ENCODE results near the gene TMUB2. TPM values are rescaled to one million over a fixed set of nuclear protein-coding genes. Genes with fewer than 3 reads are reported as not detected.

The TMUB2 gene
- total and polyA plus RNA-seq, 9 of the 15 experiments (the other 6 are each of a cell fraction or from before 2014, with no cell fraction given): 4.1 to 29.8 (median 16.3) TPM

DNA sequence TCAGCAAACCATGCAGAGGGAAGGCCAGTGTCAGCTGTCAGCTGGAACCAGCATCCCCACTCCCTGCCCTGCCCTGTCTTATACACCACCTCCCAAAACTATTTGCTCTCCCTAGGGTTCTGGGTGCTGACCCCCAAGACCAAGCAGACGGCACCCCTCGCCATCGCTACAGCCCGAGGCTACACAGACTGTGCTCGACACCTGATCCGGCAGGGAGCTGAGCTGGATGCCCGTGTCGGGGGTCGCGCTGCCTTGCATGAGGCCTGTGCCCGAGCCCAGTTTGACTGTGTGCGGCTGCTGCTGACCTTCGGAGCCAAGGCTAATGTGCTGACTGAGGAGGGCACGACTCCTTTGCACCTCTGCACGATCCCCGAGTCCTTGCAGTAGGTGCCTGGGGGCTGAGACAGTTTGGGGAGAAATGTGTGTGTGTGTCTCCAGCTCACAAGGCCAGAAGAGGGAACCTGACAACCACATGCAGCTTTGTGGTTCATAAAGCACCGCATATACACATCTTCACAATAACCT is 14.8 kb upstream of the TMUB2 start:
- no peak for FAIRE-seq
- TF ChIP-seq POLR2A (conservative IDR thresholded peaks at IDR 0.05): peak; percentile 36; the same call in 1 of the 2 replicates
- TF ChIP-seq, protein P1, sequence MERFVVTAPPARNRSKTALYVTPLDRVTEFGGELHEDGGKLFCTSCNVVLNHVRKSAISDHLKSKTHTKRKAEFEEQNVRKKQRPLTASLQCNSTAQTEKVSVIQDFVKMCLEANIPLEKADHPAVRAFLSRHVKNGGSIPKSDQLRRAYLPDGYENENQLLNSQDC (CRISPR knock-in tag; IDR thresholded peaks at IDR 0.05): no peak
- TF ChIP-seq, protein P2, sequence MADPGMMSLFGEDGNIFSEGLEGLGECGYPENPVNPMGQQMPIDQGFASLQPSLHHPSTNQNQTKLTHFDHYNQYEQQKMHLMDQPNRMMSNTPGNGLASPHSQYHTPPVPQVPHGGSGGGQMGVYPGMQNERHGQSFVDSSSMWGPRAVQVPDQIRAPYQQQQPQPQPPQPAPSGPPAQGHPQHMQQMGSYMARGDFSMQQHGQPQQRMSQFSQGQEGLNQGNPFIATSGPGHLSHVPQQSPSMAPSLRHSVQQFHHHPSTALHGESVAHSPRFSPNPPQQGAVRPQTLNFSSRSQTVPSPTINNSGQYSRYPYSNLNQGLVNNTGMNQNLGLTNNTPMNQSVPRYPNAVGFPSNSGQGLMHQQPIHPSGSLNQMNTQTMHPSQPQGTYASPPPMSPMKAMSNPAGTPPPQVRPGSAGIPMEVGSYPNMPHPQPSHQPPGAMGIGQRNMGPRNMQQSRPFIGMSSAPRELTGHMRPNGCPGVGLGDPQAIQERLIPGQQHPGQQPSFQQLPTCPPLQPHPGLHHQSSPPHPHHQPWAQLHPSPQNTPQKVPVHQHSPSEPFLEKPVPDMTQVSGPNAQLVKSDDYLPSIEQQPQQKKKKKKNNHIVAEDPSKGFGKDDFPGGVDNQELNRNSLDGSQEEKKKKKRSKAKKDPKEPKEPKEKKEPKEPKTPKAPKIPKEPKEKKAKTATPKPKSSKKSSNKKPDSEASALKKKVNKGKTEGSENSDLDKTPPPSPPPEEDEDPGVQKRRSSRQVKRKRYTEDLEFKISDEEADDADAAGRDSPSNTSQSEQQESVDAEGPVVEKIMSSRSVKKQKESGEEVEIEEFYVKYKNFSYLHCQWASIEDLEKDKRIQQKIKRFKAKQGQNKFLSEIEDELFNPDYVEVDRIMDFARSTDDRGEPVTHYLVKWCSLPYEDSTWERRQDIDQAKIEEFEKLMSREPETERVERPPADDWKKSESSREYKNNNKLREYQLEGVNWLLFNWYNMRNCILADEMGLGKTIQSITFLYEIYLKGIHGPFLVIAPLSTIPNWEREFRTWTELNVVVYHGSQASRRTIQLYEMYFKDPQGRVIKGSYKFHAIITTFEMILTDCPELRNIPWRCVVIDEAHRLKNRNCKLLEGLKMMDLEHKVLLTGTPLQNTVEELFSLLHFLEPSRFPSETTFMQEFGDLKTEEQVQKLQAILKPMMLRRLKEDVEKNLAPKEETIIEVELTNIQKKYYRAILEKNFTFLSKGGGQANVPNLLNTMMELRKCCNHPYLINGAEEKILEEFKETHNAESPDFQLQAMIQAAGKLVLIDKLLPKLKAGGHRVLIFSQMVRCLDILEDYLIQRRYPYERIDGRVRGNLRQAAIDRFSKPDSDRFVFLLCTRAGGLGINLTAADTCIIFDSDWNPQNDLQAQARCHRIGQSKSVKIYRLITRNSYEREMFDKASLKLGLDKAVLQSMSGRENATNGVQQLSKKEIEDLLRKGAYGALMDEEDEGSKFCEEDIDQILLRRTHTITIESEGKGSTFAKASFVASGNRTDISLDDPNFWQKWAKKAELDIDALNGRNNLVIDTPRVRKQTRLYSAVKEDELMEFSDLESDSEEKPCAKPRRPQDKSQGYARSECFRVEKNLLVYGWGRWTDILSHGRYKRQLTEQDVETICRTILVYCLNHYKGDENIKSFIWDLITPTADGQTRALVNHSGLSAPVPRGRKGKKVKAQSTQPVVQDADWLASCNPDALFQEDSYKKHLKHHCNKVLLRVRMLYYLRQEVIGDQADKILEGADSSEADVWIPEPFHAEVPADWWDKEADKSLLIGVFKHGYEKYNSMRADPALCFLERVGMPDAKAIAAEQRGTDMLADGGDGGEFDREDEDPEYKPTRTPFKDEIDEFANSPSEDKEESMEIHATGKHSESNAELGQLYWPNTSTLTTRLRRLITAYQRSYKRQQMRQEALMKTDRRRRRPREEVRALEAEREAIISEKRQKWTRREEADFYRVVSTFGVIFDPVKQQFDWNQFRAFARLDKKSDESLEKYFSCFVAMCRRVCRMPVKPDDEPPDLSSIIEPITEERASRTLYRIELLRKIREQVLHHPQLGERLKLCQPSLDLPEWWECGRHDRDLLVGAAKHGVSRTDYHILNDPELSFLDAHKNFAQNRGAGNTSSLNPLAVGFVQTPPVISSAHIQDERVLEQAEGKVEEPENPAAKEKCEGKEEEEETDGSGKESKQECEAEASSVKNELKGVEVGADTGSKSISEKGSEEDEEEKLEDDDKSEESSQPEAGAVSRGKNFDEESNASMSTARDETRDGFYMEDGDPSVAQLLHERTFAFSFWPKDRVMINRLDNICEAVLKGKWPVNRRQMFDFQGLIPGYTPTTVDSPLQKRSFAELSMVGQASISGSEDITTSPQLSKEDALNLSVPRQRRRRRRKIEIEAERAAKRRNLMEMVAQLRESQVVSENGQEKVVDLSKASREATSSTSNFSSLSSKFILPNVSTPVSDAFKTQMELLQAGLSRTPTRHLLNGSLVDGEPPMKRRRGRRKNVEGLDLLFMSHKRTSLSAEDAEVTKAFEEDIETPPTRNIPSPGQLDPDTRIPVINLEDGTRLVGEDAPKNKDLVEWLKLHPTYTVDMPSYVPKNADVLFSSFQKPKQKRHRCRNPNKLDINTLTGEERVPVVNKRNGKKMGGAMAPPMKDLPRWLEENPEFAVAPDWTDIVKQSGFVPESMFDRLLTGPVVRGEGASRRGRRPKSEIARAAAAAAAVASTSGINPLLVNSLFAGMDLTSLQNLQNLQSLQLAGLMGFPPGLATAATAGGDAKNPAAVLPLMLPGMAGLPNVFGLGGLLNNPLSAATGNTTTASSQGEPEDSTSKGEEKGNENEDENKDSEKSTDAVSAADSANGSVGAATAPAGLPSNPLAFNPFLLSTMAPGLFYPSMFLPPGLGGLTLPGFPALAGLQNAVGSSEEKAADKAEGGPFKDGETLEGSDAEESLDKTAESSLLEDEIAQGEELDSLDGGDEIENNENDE (IDR thresholded peaks at IDR 0.05; ENCODE audit: low read depth, low read length): no peak
- TF ChIP-seq POLR2G (IDR thresholded peaks at IDR 0.05; ENCODE audit: low read depth, low read length): peak; percentile 76
- intact Hi-C loops (cut with micrococcal nuclease): no loop called here
- peaks cover 10% of the 10 kb centered on the region; the same call in 1 of the 3 replicates for H3K36me3 ChIP-seq (ENCODE audit: control insufficient read depth, insufficient read depth, low read length)
- ChIA-PET POLR2A (interaction anchor here (0.6 to 3.6 kb wide), 5 partner anchors 13 to 287 kb away, joined by 3 to 35 read pairs (median 4); partner anchors contain the start of gene TMUB2), CTCF (ENCODE audit: low intra/inter-chr PET ratio) (interaction anchor here (0.6 kb wide), 1 partner anchor 257 kb away, joined by 3 read pairs; no protein-coding TSS in a partner anchor)
- H3K4me3 ChIP-seq: no peak overlapping the region
- no peak overlapping the region for H3K4me2 ChIP-seq (ENCODE audit: insufficient read depth, low read length)
- ATAC-seq: no peak
- in situ Hi-C loops (cut with MboI): no loop called here
- no TSS peak for BruUV-seq (replicated peaks)
- no peaks in the 10 kb centered on the region for H3K79me2 ChIP-seq (ENCODE audit: control insufficient read depth, insufficient read depth, low read length)
- H3K4me1 ChIP-seq (replicated peaks in 1 of 2; ENCODE audit: control insufficient read depth in 2 of 2, insufficient read depth in 2 of 2, low read length in 2 of 2): peaks cover 13 to 31% of the 10 kb centered on the region in 2 experiments; a peak in 4 of 5 replicates
- no peaks in the 10 kb centered on the region for H3K9me3 ChIP-seq (replicated peaks; ENCODE audit: control insufficient read depth, insufficient read depth, low read depth, low read length)
- WGBS (ENCODE audit: insufficient coverage, low coverage, missing lambda C conversion rate): 78% methylated on average over 15 of the region's 17 CpGs
- no peaks in the 10 kb centered on the region for H3K9me1 ChIP-seq (ENCODE audit: control insufficient read depth, insufficient read depth, low read length)
- H3K27ac ChIP-seq (ENCODE audit: extremely low read depth, low read depth, low read length): no peak overlapping the region
- no peak overlapping the region for H3K9ac ChIP-seq (ENCODE audit: insufficient read depth in 1 of 2, low read depth in 2 of 2, low read length in 2 of 2)
- H4K20me1 ChIP-seq (replicated peaks; ENCODE audit: control insufficient read depth, insufficient read depth, low read length): no peaks in the 10 kb centered on the region
- no peak for DNase-seq (ENCODE audit: extremely low read depth in 1 of 4, low spot score in 3 of 4)
- H2AFZ ChIP-seq (ENCODE audit: low read depth, low read length): no peak overlapping the region
- H3K27me3 ChIP-seq (ENCODE audit: control insufficient read depth in 2 of 2, insufficient read depth in 2 of 2, low read length in 2 of 2): no peaks in the 10 kb centered on the region

Data from K562 (cell line).